Naive B cell (primary cell): ENCODE data around the gene MT1B. TPM values are rescaled to one million over a fixed set of nuclear protein-coding genes. Genes with fewer than 3 reads are reported as not detected.
"Not testable (repeated sequence)": the region's sequence is repeated elsewhere in the genome, so short reads cannot be mapped to it uniquely, and the experiment has no call there.

ENCODE experiments used
- ATAC-seq, 2 donors: fragments of 150-1000 bp; cut with Tn5 transposase; 2 replicates each; pipeline ENCODE4 v1.10.0; 2021; ENCODE audit warnings: low read depth in 2 of 2, mild to moderate bottlenecking in 2 of 2, moderate library complexity in 2 of 2
- DNase-seq: peaks from one replicate; pipeline ENCODE4 v3.0.0; 2022
- H3K27ac Mint-ChIP-seq, 6 donors: one replicate each; pipeline ENCODE4 v1.8.0; 2020 to 2022; ENCODE audit warnings: mild to moderate bottlenecking in 6 of 6, mixed read lengths in 6 of 6, moderate library complexity in 5 of 6, inconsistent platforms in 2 of 6
- H3K27me3 Mint-ChIP-seq, 3 donors: one replicate each; pipeline ENCODE4 v1.8.0; 2021 to 2022; ENCODE audit warnings: mixed read lengths in 3 of 3, mild to moderate bottlenecking in 1 of 3
- H3K36me3 Mint-ChIP-seq, 2 donors: one replicate each; pipeline ENCODE4 v1.8.0; 2020 to 2022; ENCODE audit warnings: mixed read lengths in 2 of 2, inconsistent platforms in 1 of 2, mild to moderate bottlenecking in 1 of 2
- H3K4me1 Mint-ChIP-seq, 3 donors: one replicate each; pipeline ENCODE4 v1.8.0; 2020 to 2022; ENCODE audit warnings: mixed read lengths in 3 of 3, inconsistent platforms in 1 of 3, mild to moderate bottlenecking in 1 of 3, moderate library complexity in 1 of 3
- H3K4me3 Mint-ChIP-seq, 8 donors: one replicate each; pipeline ENCODE4 v1.8.0; 2020 to 2022; ENCODE audit warnings: mild to moderate bottlenecking in 8 of 8, mixed read lengths in 8 of 8, moderate library complexity in 8 of 8, inconsistent platforms in 2 of 8
- H3K9me3 Mint-ChIP-seq, 7 donors: one replicate each; pipeline ENCODE4 v1.8.0; 2020 to 2022; ENCODE audit warnings: mixed read lengths in 7 of 7, mild to moderate bottlenecking in 5 of 7, inconsistent platforms in 2 of 7, moderate library complexity in 1 of 7
- polyA plus RNA-seq, 6 donors: library from polyadenylated mRNA; unstranded; fragments of 300-500 nt; fragmentation: Illumina TruSeq; gene quantifications; one replicate each; pipeline ENCODE4 v1.2.3, GENCODE V29; 2021; ENCODE audit warnings: low read depth in 6 of 6

The MT1B gene
- polyA plus RNA-seq, 6 donors from 2014 or later, result not detected

DNA sequence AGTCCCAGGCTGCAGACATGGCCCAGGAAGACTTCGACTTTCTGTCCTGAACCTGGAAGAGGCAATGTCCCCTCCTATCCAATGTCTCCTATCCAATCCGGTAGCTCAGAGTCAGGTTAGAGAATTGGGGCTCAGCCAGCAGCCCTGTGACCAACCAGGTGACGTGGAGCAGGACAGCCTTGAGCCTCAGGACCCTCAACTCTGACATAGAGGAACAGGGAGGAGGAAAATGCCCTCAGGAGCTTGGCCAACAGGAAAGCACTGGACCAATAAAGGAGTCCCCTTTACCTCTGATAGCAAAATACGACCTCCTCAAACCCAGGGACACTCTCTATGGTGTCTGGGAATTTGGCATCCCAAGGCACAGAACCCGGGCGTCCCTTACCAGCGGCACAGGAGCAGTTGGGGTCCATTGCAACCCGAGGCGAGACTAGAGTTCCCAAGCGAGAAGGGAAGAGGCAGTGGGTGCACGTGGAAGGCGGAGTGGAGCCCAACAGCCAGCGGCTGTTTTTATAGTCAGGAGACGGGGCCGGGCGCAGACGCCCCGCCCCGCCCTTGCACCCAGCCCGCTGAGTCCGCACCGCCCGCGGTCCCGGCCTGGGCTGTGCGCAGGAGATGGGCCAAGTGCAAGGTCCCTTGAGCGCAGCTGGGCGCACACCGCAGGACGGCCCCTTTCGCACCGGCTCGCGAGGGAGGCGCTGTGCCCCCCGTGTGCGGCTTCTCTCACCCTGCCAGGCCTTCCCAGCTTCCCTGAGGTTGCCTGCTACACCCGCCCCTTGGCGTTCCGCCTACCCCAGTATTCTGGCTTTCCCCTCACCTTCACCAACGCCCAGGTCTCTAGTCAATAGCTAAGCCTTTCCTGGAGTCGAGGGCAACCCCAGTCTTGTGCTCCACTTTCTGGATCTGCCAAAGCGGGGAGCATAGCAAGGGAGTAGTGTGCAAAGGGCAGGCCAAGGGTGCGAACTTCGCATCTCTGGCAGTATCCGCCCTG, 16.2 kb downstream of the MT1B start, which contains the start of gene MT1G:
TSS of gene MT1G (minus strand) at position 485 of the 991 bp plus-strand sequence. CDS start at position 413, 72 bp downstream.
- peaks cover 80 to 99% (median 94%) of the 10 kb centered on the region in 3 donors for H3K27me3 Mint-ChIP-seq
- H3K27ac Mint-ChIP-seq, result no peak within 1 kb of the TSS
- H3K4me1 Mint-ChIP-seq, result peaks cover 12 to 18% (median 13%) of the 10 kb centered on the region in 3 donors
- no peak for ATAC-seq
- DNase-seq, result no peak
- no peaks in the 10 kb centered on the region for H3K9me3 Mint-ChIP-seq
- peaks cover 0 to 8% of the 10 kb centered on the region in 2 donors for H3K36me3 Mint-ChIP-seq
- H3K4me3 Mint-ChIP-seq, result no peak within 1 kb of the TSS

DNA sequence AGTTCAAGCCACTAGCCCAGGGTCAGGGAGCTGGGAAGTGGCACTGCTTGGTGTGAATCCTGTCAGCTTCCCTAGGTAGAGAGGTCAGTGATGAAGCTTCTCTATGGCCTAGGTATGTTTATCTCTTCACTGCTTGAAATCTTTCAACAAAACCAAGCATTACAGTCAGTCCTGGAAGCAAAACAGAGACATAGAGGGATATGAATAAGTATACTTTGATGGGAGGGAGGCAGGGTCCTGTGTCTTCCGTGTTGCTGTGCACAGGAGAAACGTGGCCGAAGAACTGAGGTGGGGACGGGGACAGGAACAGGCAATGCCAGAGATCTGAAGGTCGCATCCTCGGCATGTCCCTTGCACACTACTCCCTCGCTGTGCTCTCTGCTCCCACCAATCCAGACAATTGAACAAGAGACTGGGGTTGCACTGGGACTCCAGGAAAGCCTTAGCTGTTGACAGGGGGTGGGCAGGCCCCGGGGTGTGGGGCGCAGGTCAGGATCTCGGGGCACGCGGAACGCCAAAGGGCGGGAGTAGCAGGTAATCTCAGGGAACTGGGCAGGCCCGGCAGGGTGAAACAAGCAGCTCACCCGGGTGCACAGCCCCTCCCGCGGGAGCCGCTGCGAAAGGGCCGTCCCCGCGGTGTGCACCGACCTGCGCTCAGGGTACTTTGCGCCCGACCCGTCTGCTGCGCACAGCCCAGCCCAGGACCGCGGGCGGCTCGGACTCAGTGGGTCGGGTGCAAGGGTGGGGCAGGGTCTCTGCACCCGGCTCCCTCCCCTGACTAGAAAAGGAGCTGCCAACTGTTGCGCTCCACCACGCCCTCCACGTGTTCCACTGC, 17.5 kb downstream of the MT1B start, which contains the start of gene MT1H:
TSS of gene MT1H (plus strand) at position 810 of the 835 bp plus-strand sequence. CDS start 71 bp downstream, outside the sequence.
- no peaks in the 10 kb centered on the region for H3K9me3 Mint-ChIP-seq
- ATAC-seq (no peak), DNase-seq (no peak)
- H3K27ac Mint-ChIP-seq, result peak within 1 kb of the TSS in 1 of 6 donors; percentile 33
- peaks cover 81 to 99% (median 97%) of the 10 kb centered on the region in 3 donors for H3K27me3 Mint-ChIP-seq
- H3K4me1 Mint-ChIP-seq, result peaks cover 7 to 13% (median 11%) of the 10 kb centered on the region in 3 donors
- H3K4me3 Mint-ChIP-seq, result peak within 1 kb of the TSS in 1 of 8 donors; percentile 68
- H3K36me3 Mint-ChIP-seq, result no peaks in the 10 kb centered on the region

DNA sequence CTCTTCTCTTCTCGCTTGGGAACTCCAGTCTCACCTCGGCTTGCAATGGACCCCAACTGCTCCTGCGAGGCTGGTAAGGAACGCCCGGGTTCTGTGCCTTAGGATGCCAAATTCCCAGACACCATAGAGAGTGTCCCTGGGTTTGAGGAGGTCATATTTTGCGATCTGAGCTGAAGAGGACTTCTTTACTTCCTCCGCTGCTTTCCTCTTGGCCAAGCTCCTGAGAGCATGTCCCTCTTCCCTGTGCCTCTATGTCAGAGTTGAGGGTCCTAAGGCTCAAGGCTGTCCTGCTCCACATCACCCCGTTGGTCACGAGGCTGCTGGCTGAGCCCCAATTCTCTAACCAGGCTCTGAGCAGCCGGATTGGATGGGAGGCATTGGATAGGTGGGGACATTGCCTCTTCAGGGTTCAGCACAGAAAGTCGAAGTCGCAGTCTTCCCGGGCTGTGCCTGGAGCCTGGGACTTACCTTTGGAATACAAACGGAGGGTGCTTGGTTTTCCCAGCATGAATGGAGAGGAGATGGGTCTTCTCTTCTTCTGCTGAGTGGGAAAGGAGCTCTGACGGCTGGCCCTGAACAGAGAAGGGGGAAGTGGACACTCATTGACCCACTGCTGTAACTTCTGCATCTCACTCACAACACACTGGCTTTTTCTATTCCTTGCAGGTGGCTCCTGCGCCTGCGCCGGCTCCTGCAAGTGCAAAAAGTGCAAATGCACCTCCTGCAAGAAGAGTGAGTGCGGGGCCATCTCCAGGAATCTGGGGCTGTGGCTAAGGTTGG, 18.3 kb downstream of the MT1B start:
- DNase-seq (no peak), ATAC-seq (no peak)
- Mint-ChIP-seq H3K9me3 (no peaks in the 10 kb centered on the region), H3K4me3 (peak overlapping the region in 1 of 8 donors; percentile 68), H3K27ac (peak overlapping the region in 1 of 6 donors; percentile 33), H3K4me1 (peaks cover 7 to 13% (median 11%) of the 10 kb centered on the region in 3 donors), H3K36me3 (no peaks in the 10 kb centered on the region), H3K27me3 (peaks cover 79 to 99% (median 97%) of the 10 kb centered on the region in 3 donors)

DNA sequence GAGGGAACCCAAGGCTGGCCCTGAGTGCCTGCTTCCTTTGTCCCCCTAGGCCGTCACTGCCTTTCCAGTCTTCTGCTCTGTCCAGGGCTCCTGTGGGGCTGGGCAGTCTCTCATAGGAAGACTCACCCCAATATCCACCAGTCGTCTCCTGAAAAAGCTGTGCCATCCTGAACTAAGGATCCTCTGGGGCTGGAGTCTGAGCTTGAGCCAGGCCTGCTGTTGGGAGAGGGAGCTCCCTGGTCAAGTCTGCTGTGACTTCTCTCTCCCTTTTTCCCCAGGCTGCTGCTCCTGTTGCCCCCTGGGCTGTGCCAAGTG, 18.9 kb downstream of the MT1B start:
- peaks cover 0 to 4% (median 0%) of the 10 kb centered on the region in 7 donors for H3K9me3 Mint-ChIP-seq
- H3K4me1 Mint-ChIP-seq, result peaks cover 11 to 17% (median 15%) of the 10 kb centered on the region in 3 donors
- ATAC-seq (no peak), DNase-seq (no peak)
- H3K4me3 Mint-ChIP-seq, result no peak overlapping the region
- no peak overlapping the region for H3K27ac Mint-ChIP-seq
- peaks cover 0 to 5% of the 10 kb centered on the region in 2 donors for H3K36me3 Mint-ChIP-seq
- peaks cover 79 to 99% (median 97%) of the 10 kb centered on the region in 3 donors for H3K27me3 Mint-ChIP-seq

DNA sequence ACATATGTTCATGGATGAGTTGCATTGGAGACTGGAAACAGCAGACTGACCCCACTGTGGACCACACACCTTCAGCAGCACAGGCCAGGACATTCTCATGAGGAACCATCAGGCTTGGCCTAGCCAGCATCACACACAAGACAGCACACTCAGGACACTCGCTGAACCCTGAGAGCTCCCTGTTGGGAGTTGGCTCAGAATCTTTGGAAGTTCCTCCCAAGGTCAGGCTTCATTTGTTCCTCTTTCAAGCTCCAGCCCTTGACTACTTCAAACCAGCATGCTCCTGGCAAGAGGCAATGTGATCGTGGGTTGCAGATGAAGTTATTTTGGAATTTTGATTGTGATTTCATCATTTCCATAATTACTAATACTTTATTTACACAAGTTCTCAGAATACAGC, 20.0 kb downstream of the MT1B start:
- not testable (repeated sequence) for H3K4me3 Mint-ChIP-seq, H3K9me3 Mint-ChIP-seq, H3K27ac Mint-ChIP-seq, DNase-seq, ATAC-seq, H3K36me3 Mint-ChIP-seq
- H3K4me1 Mint-ChIP-seq, result peaks cover 11 to 27% (median 22%) of the 10 kb centered on the region in 3 donors
- H3K27me3 Mint-ChIP-seq, result peaks cover 72 to 98% (median 97%) of the 10 kb centered on the region in 3 donors

DNA sequence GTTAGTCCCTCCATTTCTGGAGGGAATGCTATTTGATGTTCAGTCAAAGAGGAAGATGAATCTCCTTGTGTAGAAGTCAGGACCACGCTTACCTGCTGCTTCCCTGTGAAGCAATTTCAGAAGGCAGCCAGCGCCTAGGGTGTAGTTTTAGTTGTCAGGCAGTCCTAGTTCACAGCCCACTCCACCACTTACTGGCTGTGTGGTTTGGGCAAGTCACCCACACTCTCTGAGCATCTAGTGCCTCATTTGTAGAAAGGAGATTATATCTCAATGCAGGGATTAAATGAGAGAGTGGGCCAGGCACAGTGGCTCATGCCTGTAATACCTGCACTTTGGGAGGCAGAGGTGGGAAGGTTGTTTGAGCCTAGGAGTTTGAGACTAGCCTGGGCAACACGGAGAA, 20.5 kb downstream of the MT1B start:
- not testable (repeated sequence) for H3K9me3 Mint-ChIP-seq, ATAC-seq, DNase-seq, H3K36me3 Mint-ChIP-seq, H3K27ac Mint-ChIP-seq, H3K4me3 Mint-ChIP-seq
- H3K27me3 Mint-ChIP-seq, result peaks cover 71 to 98% (median 97%) of the 10 kb centered on the region in 3 donors
- H3K4me1 Mint-ChIP-seq, result peaks cover 11 to 28% (median 22%) of the 10 kb centered on the region in 3 donors

DNA sequence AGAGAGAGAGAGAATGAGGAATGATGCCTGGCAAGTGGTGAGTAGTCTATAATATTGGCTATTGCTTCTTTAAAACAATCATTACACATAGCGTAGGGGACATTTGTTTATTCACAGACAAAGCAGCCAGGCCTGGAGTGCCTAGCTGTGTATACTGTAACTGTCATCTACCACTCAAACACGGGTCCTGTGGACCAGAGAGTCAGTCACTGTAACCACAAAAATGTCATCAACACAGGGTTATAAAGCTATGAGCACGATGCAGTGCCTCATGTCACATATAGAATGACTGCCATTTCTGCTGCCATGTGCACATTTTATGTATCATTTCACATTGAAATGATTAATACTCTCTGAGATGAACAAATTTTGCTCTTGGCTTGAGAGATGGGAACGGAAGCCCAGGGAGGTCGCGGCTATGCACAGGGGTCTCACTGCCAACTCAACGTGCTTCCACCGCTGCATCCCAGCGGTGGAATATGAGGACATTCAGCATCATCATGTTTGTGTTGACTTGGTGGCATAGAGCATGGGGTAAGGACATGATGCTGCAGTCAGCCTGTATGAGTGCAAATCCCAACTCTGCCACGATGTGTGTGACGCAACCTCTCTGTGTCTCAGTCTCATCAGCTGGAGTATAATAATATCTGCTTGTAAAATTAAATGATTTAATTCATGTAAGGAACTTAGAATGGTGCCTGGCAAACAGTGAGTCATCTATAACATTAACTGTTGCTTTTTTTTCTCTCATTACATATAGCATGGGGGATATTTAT, 21.3 kb downstream of the MT1B start:
- Mint-ChIP-seq H3K9me3 (peaks cover 0 to 4% (median 0%) of the 10 kb centered on the region in 7 donors), H3K4me1 (peaks cover 11 to 28% (median 22%) of the 10 kb centered on the region in 3 donors), H3K27ac (no peak overlapping the region), H3K27me3 (peaks cover 64 to 98% (median 97%) of the 10 kb centered on the region in 3 donors), H3K4me3 (no peak overlapping the region), H3K36me3 (peaks cover 0 to 7% of the 10 kb centered on the region in 2 donors)
- ATAC-seq, result no peak
- DNase-seq, result no peak

DNA sequence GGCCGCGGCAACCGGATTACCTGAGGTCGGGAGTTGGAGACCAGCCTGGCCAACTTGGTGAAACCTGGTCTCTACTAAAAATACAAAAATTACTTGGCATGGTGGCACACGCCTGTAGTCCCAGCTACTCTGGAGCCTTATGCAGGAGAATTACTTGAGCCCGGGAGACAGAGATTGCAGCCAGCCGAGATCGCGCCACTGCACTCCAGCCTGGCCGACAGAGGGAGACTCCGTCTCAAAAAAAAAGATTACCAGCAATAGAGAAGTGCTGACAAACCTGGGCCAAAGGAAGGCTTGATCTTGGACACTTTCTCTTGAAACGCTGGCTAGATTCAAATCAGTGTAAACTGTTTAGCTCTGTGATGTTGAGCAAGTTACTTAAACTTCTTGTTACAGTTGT, 22.2 kb downstream of the MT1B start:
- DNase-seq, result no peak
- Mint-ChIP-seq H3K27ac (no peak overlapping the region), H3K27me3 (peaks cover 55 to 88% (median 88%) of the 10 kb centered on the region in 3 donors), H3K9me3 (peaks cover 0 to 4% (median 0%) of the 10 kb centered on the region in 7 donors), H3K4me3 (no peak overlapping the region), H3K36me3 (peaks cover 0 to 7% of the 10 kb centered on the region in 2 donors), H3K4me1 (peaks cover 7 to 27% (median 20%) of the 10 kb centered on the region in 3 donors)
- ATAC-seq, result peak; percentile 57 to 64

DNA sequence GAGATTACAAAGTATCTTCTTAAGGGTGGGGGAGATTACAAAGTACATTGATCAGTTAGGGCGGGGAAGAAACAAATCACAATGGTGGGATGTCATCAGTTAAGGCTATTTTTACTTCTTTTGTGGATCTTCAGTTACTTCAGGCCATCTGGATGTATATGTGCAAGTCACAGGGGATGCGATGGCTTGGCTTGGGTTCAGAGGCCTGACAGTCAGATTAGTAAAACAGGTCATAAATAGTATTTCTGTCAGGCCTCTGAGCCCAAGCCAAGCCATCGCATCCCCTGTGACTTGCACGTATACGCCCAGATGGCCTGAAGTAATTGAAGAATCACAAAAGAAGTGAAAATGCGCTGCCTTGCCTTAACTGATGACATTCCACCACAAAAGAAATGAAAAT, 22.9 kb downstream of the MT1B start:
- peaks cover 7 to 21% (median 16%) of the 10 kb centered on the region in 3 donors for H3K4me1 Mint-ChIP-seq
- not testable (repeated sequence) for H3K4me3 Mint-ChIP-seq, H3K36me3 Mint-ChIP-seq, H3K27ac Mint-ChIP-seq, DNase-seq, H3K9me3 Mint-ChIP-seq, ATAC-seq
- H3K27me3 Mint-ChIP-seq, result peaks cover 51 to 82% (median 82%) of the 10 kb centered on the region in 3 donors

DNA sequence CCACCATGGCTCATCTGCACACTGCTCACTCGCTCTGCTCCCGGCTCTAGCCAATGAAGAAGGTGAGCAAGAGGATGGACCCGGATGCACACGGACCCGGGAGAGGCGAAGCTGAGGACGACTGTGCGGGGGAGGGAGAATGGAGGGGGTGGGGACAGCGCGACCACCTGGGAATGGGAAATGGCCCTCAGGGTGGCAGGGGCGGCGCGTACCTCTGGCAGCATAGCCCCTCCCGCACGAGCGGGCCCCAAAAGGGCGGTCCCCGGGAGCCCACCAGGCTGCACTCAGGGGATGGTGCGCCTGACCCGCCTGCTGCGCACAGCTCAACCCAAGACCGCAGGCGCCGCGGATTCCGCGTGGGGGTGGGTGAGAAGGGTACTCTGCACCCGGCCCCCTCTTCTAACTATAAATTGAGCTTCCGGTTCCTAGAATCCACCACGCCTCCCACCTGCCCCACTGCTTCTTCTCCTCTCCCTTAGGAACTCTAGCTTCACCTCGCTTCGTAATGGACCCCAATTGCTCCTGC, 24.1 kb downstream of the MT1B start:
- peaks cover 0 to 4% (median 0%) of the 10 kb centered on the region in 7 donors for H3K9me3 Mint-ChIP-seq
- H3K36me3 Mint-ChIP-seq, result peaks cover 0 to 7% of the 10 kb centered on the region in 2 donors
- H3K27me3 Mint-ChIP-seq, result peaks cover 48 to 72% (median 71%) of the 10 kb centered on the region in 3 donors
- H3K4me1 Mint-ChIP-seq, result peaks cover 5 to 17% (median 14%) of the 10 kb centered on the region in 3 donors
- H3K27ac Mint-ChIP-seq, result no peak overlapping the region
- H3K4me3 Mint-ChIP-seq, result peak overlapping the region in 4 of 8 donors; percentile 45 to 70 (median 51)
- ATAC-seq (peak; percentile 43 to 50), DNase-seq (no peak)

DNA sequence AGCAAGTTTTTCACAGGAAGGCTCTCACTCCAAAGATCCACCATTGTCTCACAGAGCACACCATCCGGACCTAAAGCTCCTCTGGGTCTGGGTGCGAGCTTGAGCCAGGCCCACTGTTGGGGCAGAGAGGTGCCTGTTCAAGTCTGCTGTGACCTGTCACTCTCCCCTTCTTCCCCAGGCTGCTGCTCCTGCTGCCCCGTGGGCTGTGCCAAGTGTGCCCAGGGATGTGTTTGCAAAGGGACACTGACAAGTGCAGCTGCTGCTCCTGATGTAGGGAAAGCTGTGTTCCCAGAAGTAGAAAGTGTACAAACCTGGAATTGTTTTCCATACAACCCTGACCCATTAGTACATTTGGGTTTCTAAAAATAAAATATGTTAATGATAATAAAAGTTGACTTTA, 25.8 kb downstream of the MT1B start:
- peak overlapping the region in 1 of 8 donors; percentile 15 for H3K4me3 Mint-ChIP-seq
- ATAC-seq (no peak), DNase-seq (no peak)
- no peak overlapping the region for H3K27ac Mint-ChIP-seq
- H3K4me1 Mint-ChIP-seq, result peaks cover 13 to 30% (median 22%) of the 10 kb centered on the region in 3 donors
- H3K27me3 Mint-ChIP-seq, result peaks cover 36 to 64% (median 54%) of the 10 kb centered on the region in 3 donors
- peaks cover 0 to 7% of the 10 kb centered on the region in 2 donors for H3K36me3 Mint-ChIP-seq
- H3K9me3 Mint-ChIP-seq, result peaks cover 0 to 4% (median 0%) of the 10 kb centered on the region in 7 donors
